Stomach (tissue), 4 donors: ENCODE data around the gene CMTM4.

ENCODE experiments used
- CTCF ChIP-seq, 7 experiments: fragments of 450-650 bp in 4 of 7; fragments of 200-600 bp in 3 of 7; sonication (generic) in 3 of 7; IDR thresholded peaks; one replicate each; pipeline ENCODE4 v1.5.1; 2016 to 2019; ENCODE audit warnings: antibody characterized with exemption in 7 of 7, control low read depth in 2 of 7, mild to moderate bottlenecking in 1 of 7
- EP300 ChIP-seq: sonication (generic); formaldehyde crosslinking; IDR thresholded peaks from one replicate; pipeline ENCODE4 v1.6.1; 2017; ENCODE audit warnings: antibody characterized with exemption
- POLR2A ChIP-seq, 4 donors: fragments of 450-650 bp; IDR thresholded peaks; one replicate each; pipeline ENCODE4 v1.6.1; 2016; ENCODE audit warnings: antibody characterized with exemption in 4 of 4, control low read depth in 2 of 4, mild to moderate bottlenecking in 1 of 4, moderate library complexity in 1 of 4
- POLR2AphosphoS5 ChIP-seq, 3 donors: sonication (generic); formaldehyde crosslinking; IDR thresholded peaks; one replicate each; pipeline ENCODE4 v1.6.1; 2016; ENCODE audit warnings: antibody characterized with exemption in 3 of 3

- TF ChIP-seq CTCF (IDR thresholded peaks at IDR 0.05) (peak in 2 of 7 experiments; percentile 37 to 39), POLR2A (IDR thresholded peaks at IDR 0.05) (no peak), EP300 (no peak), POLR2AphosphoS5 (IDR thresholded peaks at IDR 0.05) (no peak)
Observed at GRCh38 chr16:66588981-66589713, 107.4 kb downstream of the CMTM4 start.
